HepG2 (cell line): Measurements from ENCODE around the gene PPP4R4. TPM values are rescaled to one million over a fixed set of nuclear protein-coding genes. Genes with fewer than 3 reads are reported as not detected.

Source experiments
- ARID3A ChIP-seq: IDR thresholded peaks from 2 replicates; pipeline ENCODE4 v1.6.1; 2012; ENCODE audit warnings: low read depth, low read length, improper control_type of control experiment
- ARNT2 ChIP-seq: sonication (generic); formaldehyde crosslinking; IDR thresholded peaks from 2 replicates; pipeline ENCODE4 v1.8.0; 2022; ENCODE audit warnings: mild to moderate bottlenecking, low read depth, missing genetic modification reagents, moderate library complexity
- ATF7 ChIP-seq, 2 experiments: fragments of 450-650 bp in 1 of 2; sonication (generic) in 1 of 2; formaldehyde crosslinking in 1 of 2; IDR thresholded peaks; 2 replicates each; pipeline versions ENCODE4 v1.4.0 to v1.6.1; 2016 to 2020; ENCODE audit warnings: antibody characterized with exemption in 1 of 2, mild to moderate bottlenecking in 1 of 2, missing genetic modification reagents in 1 of 2
- ELF4 ChIP-seq: sonication (generic); formaldehyde crosslinking; IDR thresholded peaks from 2 replicates; pipeline ENCODE4 v1.5.0; 2020; ENCODE audit warnings: missing genetic modification reagents, mild to moderate bottlenecking, moderate library complexity, borderline replicate concordance
- FOXO1 ChIP-seq: sonication (generic); formaldehyde crosslinking; IDR thresholded peaks from 2 replicates; pipeline ENCODE4 v1.4.0; 2020; ENCODE audit warnings: missing genetic modification reagents
- GATAD1 ChIP-seq: IDR thresholded peaks from 2 replicates; pipeline ENCODE4 v1.6.1; 2016; ENCODE audit warnings: missing genetic modification reagents, missing compliant biosample characterization
- KAT7 ChIP-seq: IDR thresholded peaks from 2 replicates; pipeline ENCODE4 v1.6.1; 2018; ENCODE audit warnings: borderline replicate concordance, missing compliant biosample characterization
- KDM5B ChIP-seq: sonication (generic); formaldehyde crosslinking; IDR thresholded peaks from 2 replicates; pipeline ENCODE4 v1.4.0; 2020; ENCODE audit warnings: missing genetic modification reagents, mild to moderate bottlenecking, borderline replicate concordance
- KLF6 ChIP-seq: IDR thresholded peaks from 2 replicates; pipeline ENCODE4 v1.8.0; 2016; ENCODE audit warnings: missing biosample characterization, missing genetic modification reagents
- MED1 ChIP-seq: sonication (generic); formaldehyde crosslinking; IDR thresholded peaks from 2 replicates; pipeline ENCODE4 v1.4.0; 2020; ENCODE audit warnings: missing genetic modification reagents
- MEF2D ChIP-seq: sonication (generic); formaldehyde crosslinking; IDR thresholded peaks from 2 replicates; pipeline ENCODE4 v1.5.1; 2020; ENCODE audit warnings: mild to moderate bottlenecking, missing genetic modification reagents
- MXD4 ChIP-seq: IDR thresholded peaks from 2 replicates; pipeline ENCODE4 v1.6.1; 2016; ENCODE audit warnings: mild to moderate bottlenecking, missing biosample characterization, missing genetic modification reagents
- MZF1 ChIP-seq: sonication (generic); formaldehyde crosslinking; IDR thresholded peaks from 2 replicates; pipeline ENCODE4 v1.8.1; 2023; ENCODE audit warnings: mild to moderate bottlenecking, missing genetic modification reagents, borderline replicate concordance
- NAIF1 ChIP-seq: sonication (generic); formaldehyde crosslinking; IDR thresholded peaks from 2 replicates; pipeline ENCODE4 v1.5.0; 2020; ENCODE audit warnings: mild to moderate bottlenecking, missing genetic modification reagents, borderline replicate concordance
- PPARG ChIP-seq: conservative IDR thresholded peaks from 2 replicates; pipeline ENCODE4 v1.6.1; 2016; ENCODE audit warnings: missing biosample characterization, missing genetic modification reagents
- RAD51 ChIP-seq: fragments of 450-650 bp; IDR thresholded peaks from 2 replicates; pipeline ENCODE4 v1.6.1; 2016; ENCODE audit warnings: borderline replicate concordance
- SAP130 ChIP-seq: IDR thresholded peaks from 2 replicates; pipeline ENCODE4 v1.6.1; 2016; ENCODE audit warnings: low read depth
- SMAD3 ChIP-seq: sonication (generic); formaldehyde crosslinking; IDR thresholded peaks from 2 replicates; pipeline ENCODE4 v1.4.0; 2020; ENCODE audit warnings: missing genetic modification reagents
- SSRP1 ChIP-seq: IDR thresholded peaks from 2 replicates; pipeline ENCODE4 v1.6.1; 2016; ENCODE audit warnings: control low read depth
- TFDP1 ChIP-seq: IDR thresholded peaks from 2 replicates; pipeline ENCODE4 v1.6.1; 2016; ENCODE audit warnings: missing compliant biosample characterization, missing genetic modification reagents, borderline replicate concordance
- TP53 ChIP-seq: sonication (generic); formaldehyde crosslinking; conservative IDR thresholded peaks from 2 replicates; pipeline ENCODE4 v1.4.0; 2020; ENCODE audit warnings: missing genetic modification reagents
- XBP1 ChIP-seq: sonication (generic); formaldehyde crosslinking; IDR thresholded peaks from 2 replicates; pipeline ENCODE4 v1.5.0; 2020; ENCODE audit warnings: missing genetic modification reagents
- ZFP90 ChIP-seq: sonication (generic); formaldehyde crosslinking; IDR thresholded peaks from 2 replicates; pipeline ENCODE4 v1.8.0; 2022; ENCODE audit warnings: missing genetic modification reagents, mild to moderate bottlenecking, inconsistent platforms, borderline replicate concordance
- ZMYM4 ChIP-seq: sonication (generic); formaldehyde crosslinking; IDR thresholded peaks from 2 replicates; pipeline ENCODE4 v1.8.1; 2023; ENCODE audit warnings: mild to moderate bottlenecking, missing genetic modification reagents
- ZNF296 ChIP-seq: sonication (generic); formaldehyde crosslinking; conservative IDR thresholded peaks from 2 replicates; pipeline ENCODE4 v1.5.0; 2020; ENCODE audit warnings: mild to moderate bottlenecking, missing genetic modification reagents
- ZNF501 ChIP-seq: sonication (generic); formaldehyde crosslinking; IDR thresholded peaks from 2 replicates; pipeline ENCODE4 v1.5.1; 2020; ENCODE audit warnings: mild to moderate bottlenecking, moderate library complexity, missing genetic modification reagents
- ZNF512 ChIP-seq: sonication (generic); formaldehyde crosslinking; IDR thresholded peaks from 2 replicates; pipeline ENCODE4 v1.4.0; 2020; ENCODE audit warnings: mild to moderate bottlenecking, missing genetic modification reagents
- ZNF550 ChIP-seq: sonication (generic); formaldehyde crosslinking; IDR thresholded peaks from 2 replicates; pipeline ENCODE4 v1.4.0; 2020; ENCODE audit warnings: mild to moderate bottlenecking, missing genetic modification reagents, borderline replicate concordance
- ZNF619 ChIP-seq: sonication (generic); formaldehyde crosslinking; IDR thresholded peaks from 2 replicates; pipeline ENCODE4 v1.4.0; 2020; ENCODE audit warnings: mild to moderate bottlenecking, missing genetic modification reagents
- ZNF7 ChIP-seq: IDR thresholded peaks from 2 replicates; pipeline ENCODE4 v1.6.1; 2016; ENCODE audit warnings: missing biosample characterization, missing genetic modification reagents
- polyA plus RNA-seq, 8 experiments: library from polyadenylated mRNA; depleted of rRNA in 3 of 8; stranded (reverse) in 7 of 8; unstranded in 1 of 8; fragments of >200 nt; fragmentation: Illumina TruSeq in 4 of 8; extraction: Trizol in 4 of 8; gene quantifications; 2 replicates each; pipeline versions ENCODE4 v1.2.1 to v1.2.3, GENCODE V29; 2011 to 2016; ENCODE audit warnings: low read depth in 4 of 8, missing spikeins in 1 of 8, mixed read lengths in 1 of 8; ENCODE audit not compliant: insufficient read depth in 1 of 8
- total RNA-seq, 5 experiments: library from RNA; depleted of rRNA; stranded (reverse); fragments of >200 nt; fragmentation: Illumina TruSeq; extraction: Trizol; gene quantifications; 2 replicates each; pipeline ENCODE4 v1.2.3, GENCODE V29; 2016; ENCODE audit warnings: low read depth in 1 of 5

Gene PPP4R4
- total and polyA plus RNA-seq, 2 of the 13 experiments (the other 11 are each of a cell fraction or from before 2014, with no cell fraction given): 9.5 to 19.8 TPM

- TF ChIP-seq ZMYM4 (peak; percentile 74; the same call in 1 of the 2 replicates), ATF7 (IDR thresholded peaks at IDR 0.05) (no peak), ATF7 (CRISPR knock-in tag; IDR thresholded peaks at IDR 0.05) (no peak), SSRP1 (no peak), RAD51 (no peak), ZNF512 (no peak), GATAD1 (CRISPR knock-in tag) (0 out of 2 replicates have a peak, but pooled peaks have one; percentile 54), ZNF296 (CRISPR knock-in tag) (no peak), PPARG (no peak), MXD4 (0 out of 2 replicates have a peak, but pooled peaks have one; percentile 36), KDM5B (CRISPR knock-in tag) (no peak), KLF6 (no peak), ZNF501 (CRISPR knock-in tag) (0 out of 2 replicates have a peak, but pooled peaks have one; percentile 14), ARID3A (no peak), ZNF550 (no peak), SAP130 (CRISPR knock-in tag) (peak; percentile 87), FOXO1 (CRISPR knock-in tag) (peak; percentile 61; the same call in 1 of the 2 replicates), MZF1 (CRISPR knock-in tag) (no peak), ZFP90 (CRISPR knock-in tag) (no peak), MEF2D (CRISPR knock-in tag) (0 out of 2 replicates have a peak, but pooled peaks have one; percentile 44), NAIF1 (CRISPR knock-in tag) (no peak), TP53 (CRISPR knock-in tag) (no peak), TFDP1 (CRISPR knock-in tag) (no peak), ELF4 (CRISPR knock-in tag) (no peak), ARNT2 (no peak), ZNF619 (CRISPR knock-in tag) (no peak), SMAD3 (0 out of 2 replicates have a peak, but pooled peaks have one; percentile 48), ZNF7 (CRISPR knock-in tag) (no peak), XBP1 (CRISPR knock-in tag) (no peak), MED1 (CRISPR knock-in tag) (peak; percentile 79), KAT7 (CRISPR knock-in tag) (no peak)
These were observed 146.1 kb downstream of the PPP4R4 start (continued) for GRCh38 chr14:94320243-94320642.
